NCI-H748 (cell line): ENCODE results near the gene LRP5.

Source experiments
- DNase-seq: peaks from one replicate; lab custom pipeline; 2025; ENCODE audit not compliant: unreplicated experiment; lab: John Stamatoyannopoulos, UW

LRP5 gene

GRCh38 chr11:68345776-68346461 lies 33.5 kb downstream of the LRP5 start:
- no peak for DNase-seq

GRCh38 chr11:68346462-68346790 lies 34.0 kb downstream of the LRP5 start:
- no peak for DNase-seq

GRCh38 chr11:68347345-68347744 lies 35.0 kb downstream of the LRP5 start:
- no peak for DNase-seq

- no peak for DNase-seq
Observed at GRCh38 chr11:68347841-68348240, 35.5 kb downstream of the LRP5 start.

GRCh38 chr11:68349461-68350249 lies 37.3 kb downstream of the LRP5 start:
- no peak for DNase-seq

GRCh38 chr11:68350759-68351449 lies 38.5 kb downstream of the LRP5 start:
- no peak for DNase-seq

- DNase-seq = no peak
Observed at GRCh38 chr11:68351450-68352275, 39.3 kb downstream of the LRP5 start.

GRCh38 chr11:68352591-68352990 lies 40.2 kb downstream of the LRP5 start:
- DNase-seq = no peak

GRCh38 chr11:68353118-68353517 lies 40.7 kb downstream of the LRP5 start:
- no peak for DNase-seq

- DNase-seq = no peak
Observed at GRCh38 chr11:68353669-68354068, 41.3 kb downstream of the LRP5 start.

GRCh38 chr11:68354148-68354872 lies 41.9 kb downstream of the LRP5 start:
- no peak for DNase-seq

GRCh38 chr11:68355471-68355870 lies 43.1 kb downstream of the LRP5 start:
- no peak for DNase-seq

GRCh38 chr11:68357568-68357967 lies 45.2 kb downstream of the LRP5 start:
- no peak for DNase-seq

- DNase-seq = no peak
Observed at GRCh38 chr11:68358416-68358815, 46.0 kb downstream of the LRP5 start.

GRCh38 chr11:68361702-68362101 lies 49.3 kb downstream of the LRP5 start:
- no peak for DNase-seq

- DNase-seq = no peak
Observed at GRCh38 chr11:68362801-68363379, 50.5 kb downstream of the LRP5 start.

- DNase-seq = no peak
Observed at GRCh38 chr11:68363776-68364175, 51.4 kb downstream of the LRP5 start.

- DNase-seq = no peak
Observed at GRCh38 chr11:68364581-68364980, 52.2 kb downstream of the LRP5 start.

- DNase-seq = no peak
Observed at GRCh38 chr11:68365943-68366435, 53.6 kb downstream of the LRP5 start.

- no peak for DNase-seq
Observed at GRCh38 chr11:68367252-68367651, 54.9 kb downstream of the LRP5 start.
